GM21360 (cell line): ENCODE data around the gene OR7C2.

ENCODE experiments used
- ATAC-seq: cut with Tn5 transposase; IDR thresholded peaks from one replicate; pipeline ENCODE4 v1.9.1; 2021; ENCODE audit warnings: mild to moderate bottlenecking, moderate library complexity; ENCODE audit not compliant: unreplicated experiment

OR7C2 gene

GRCh38 chr19:14978161-14978776 lies 37.0 kb downstream of the OR7C2 start:
- ATAC-seq: no peak

- ATAC-seq: no peak
Observed at GRCh38 chr19:14979476-14980255, 38.4 kb downstream of the OR7C2 start, which contains the start of gene SLC1A6. Gene SLC1A6, minus strand, starts transcription at chr19:14979864. Its CDS starts 6,954 bp downstream, at chr19:14972910.

GRCh38 chr19:14985133-14985532 lies 43.8 kb downstream of the OR7C2 start:
- ATAC-seq: no peak
